ENCODE data around the gene VSIG8.

DNA sequence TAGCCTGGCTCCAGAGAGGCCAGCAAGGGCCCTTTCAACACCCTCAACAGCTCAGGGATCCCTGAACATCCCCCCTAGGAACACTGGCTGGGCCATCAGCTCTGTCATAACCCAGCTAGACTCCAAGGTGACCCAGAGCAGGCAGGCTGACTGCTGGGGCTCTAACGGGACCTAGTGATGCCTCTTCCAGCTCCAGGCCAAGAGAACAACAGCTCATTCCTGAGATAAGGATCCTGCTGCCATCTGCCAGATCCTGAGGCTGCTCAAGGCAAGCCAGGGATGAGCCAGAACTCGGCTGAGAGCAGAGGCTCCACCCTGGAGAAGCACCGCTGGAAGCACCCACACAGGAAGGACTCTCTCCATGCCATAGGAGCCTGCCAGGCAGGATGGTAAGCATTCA lies 2.0 kb downstream of the VSIG8 start:
- TF ChIP-seq POLR2AphosphoS5 (IDR thresholded peaks at IDR 0.05; ENCODE audit: low read depth, low read length) (no peak), POLR2A (IDR thresholded peaks at IDR 0.05; ENCODE audit: low read depth, low read length) (no peak)
